Activated T-cell treated with anti-CD3 and anti-CD28 coated beads for 48 hours (primary cell): ENCODE results near the gene SIAH3.

ENCODE experiments used
- DNase-seq: peaks from one replicate; pipeline ENCODE4 v3.0.0-alpha.2; 2020; ENCODE audit warnings: low read depth

The SIAH3 gene

GRCh38 chr13:45733361-45733760 lies 118.2 kb downstream of the SIAH3 start:
- DNase-seq: no peak

DNA sequence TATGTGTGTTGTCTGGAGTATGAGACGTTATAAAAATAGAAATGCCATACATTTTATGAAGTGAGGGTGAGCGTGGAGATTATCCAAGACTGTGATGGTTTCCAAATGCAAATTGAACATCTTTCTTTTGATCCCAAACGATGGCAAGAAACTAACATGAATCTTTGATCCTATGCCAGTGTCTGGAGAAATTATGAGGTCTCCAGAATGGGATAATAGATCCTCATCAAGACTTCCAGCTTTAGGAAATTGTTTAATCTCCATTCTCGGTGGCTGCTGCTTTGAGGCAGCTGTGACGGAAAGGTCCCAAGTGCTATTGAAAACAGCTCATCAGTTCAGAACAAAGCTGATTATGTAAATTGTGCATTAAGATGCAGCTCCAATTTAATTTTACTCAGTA lies 118.6 kb downstream of the SIAH3 start:
- no peak for DNase-seq

- DNase-seq: no peak
These were observed 120.1 kb downstream of the SIAH3 start for GRCh38 chr13:45731455-45731854.

DNA sequence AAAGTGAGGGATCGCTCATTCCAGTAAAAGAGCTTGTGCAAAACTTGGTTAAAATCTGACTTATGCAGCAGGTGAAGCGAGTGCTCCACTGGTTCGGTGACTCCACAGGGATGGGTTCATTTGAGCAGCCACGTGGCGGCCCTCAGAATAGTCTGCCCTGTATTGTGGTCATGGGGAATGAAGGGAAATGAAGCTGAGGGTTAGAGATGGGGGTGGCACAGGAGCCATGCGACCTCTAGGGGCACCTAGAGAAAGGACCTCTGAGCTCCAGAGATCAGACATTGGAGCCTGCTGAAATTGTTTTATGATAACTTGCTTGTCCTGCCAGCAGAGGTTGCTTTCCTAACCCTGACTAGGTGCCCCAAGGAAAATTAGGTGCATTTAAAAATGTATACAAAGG lies 122.8 kb downstream of the SIAH3 start:
- no peak for DNase-seq
